GM21447 (cell line): Measurements from ENCODE around the gene DUSP11.
"Not testable (repeated sequence)": the region's sequence is repeated elsewhere in the genome, so short reads cannot be mapped to it uniquely, and the experiment has no call there.

Experiments
- ATAC-seq: cut with Tn5 transposase; IDR thresholded peaks from one replicate; pipeline ENCODE4 v1.9.1; 2021; ENCODE audit not compliant: unreplicated experiment

DUSP11 gene

DNA sequence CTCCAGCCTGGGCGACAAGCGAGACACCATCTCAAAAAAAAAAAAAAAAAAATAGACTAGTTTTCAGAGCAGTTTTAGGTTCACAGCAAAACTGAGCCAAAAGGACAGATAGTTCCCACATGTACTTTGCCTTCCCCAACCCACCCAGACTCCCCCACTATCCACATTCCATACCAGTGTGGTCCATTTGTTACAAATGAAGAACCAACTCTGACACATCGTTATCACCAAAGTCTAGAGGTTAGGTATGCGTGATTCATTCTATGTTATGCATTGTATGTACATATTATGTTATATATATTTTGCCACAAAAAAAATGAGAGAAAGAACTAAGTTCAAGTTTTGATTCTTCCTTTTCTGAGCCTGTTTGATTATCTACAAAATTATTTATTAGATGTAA is 3.5 kb downstream of the DUSP11 start:
- ATAC-seq: no peak

DNA sequence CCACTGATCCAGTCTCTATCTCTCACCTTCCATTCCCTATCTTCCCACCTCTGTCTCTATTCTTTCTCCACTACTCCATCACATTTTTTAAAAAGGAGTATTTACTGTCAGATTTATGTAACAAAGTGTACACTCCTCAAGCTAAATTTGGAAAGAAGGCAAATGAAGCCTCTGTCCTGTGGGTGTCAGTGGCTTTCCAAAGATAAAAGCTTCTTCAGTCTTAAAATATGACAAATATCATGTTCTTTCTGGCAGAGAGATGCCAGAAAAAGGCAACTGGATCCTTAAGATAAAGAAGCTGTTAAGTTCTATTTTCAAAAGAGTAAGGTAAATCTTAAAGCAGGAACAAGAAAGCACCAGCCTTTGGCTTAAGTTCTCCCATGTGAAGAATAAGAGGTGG is 7.1 kb downstream of the DUSP11 start:
- no peak for ATAC-seq

DNA sequence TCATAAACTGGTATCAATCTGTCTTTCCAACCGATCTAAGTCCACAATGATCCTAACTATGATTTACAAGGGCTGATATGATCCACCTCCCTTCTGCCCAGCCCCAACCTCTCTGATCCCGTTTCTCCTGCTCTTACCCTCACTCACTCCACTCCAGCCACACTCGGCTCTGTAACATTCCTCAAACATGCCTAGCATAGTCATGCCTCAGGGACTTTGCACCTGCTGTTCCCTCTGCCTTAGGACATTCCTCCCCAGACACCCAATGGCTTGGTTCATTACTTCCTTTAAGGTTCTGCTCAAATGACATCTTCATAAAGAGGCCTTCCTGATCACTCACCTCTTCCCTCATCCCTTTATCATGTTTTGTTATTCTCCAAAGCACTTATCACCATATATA is 9.2 kb downstream of the DUSP11 start:
- no peak for ATAC-seq

DNA sequence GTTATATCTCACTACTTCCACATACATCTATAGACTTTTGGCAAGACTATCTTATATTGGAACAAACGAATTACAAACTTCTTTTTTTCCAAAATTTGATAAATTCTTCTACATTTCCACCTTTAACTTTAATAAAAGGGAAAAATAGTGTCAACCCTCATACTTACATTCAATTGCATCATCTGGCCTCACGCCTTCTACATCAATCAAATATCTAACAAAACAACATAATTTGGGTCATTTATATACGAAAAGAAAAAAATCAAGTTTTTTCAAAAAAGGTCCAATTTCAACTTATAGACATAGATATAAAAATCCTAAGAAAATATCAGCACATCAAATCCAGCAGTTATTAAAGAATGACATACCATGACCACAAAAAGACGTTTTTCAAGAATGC is 12.9 kb downstream of the DUSP11 start:
- ATAC-seq: no peak

DNA sequence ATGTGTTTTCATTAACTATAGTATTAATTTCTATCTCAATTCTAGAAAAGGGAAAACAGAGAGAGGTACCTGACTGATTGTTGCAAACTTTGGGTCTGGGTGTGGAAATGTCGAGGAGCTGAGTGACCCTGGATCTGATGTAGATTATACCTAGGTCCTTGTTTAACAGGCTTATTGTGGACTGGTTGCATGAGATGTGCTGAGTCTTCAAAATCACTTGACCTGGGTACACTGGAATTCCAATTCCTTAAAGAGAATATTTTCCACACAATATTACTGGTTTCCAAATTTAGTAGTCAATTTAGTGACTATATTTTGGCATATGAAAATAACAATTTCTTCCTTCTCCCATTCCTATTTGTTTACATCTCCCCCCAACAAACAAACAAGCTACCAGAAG is 13.6 kb downstream of the DUSP11 start:
- ATAC-seq: no peak

DNA sequence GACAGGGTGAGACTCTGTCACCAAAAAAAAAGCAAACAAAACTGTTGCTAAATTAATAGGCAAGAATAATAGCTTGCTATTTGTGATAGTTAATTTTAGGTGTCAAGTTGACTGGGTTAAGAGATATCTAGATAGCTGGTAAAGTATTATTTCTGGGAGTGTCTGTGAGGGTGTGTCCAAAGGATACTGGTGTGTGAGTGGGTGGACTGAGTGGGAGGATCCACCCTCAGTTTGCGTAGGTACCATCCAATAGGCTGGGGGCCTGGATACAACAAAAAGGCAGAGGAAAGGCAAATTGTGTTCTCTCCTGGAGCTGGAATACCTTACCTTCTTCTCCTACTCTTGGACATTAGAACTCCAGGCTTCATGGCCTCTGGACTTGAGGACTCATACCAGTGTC is 15.0 kb downstream of the DUSP11 start:
- no peak for ATAC-seq

DNA sequence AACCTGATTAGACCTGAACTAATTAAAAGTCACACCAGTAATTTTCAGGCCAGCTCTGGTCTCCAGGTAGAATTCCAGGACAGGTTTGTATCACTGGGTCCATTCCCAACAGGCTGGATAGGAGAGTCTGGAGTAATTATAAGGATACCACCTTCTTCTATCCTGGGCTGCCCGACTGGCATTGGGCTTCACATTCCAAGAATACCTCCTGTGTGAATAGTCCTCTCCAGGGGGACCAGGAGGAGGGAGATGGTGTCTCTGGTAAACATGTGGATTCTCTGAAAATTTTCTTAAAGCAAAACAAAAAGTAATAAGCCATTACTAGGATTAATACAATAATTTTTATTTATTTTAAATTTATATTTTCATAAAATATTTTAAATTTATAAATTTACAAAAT is 17.3 kb downstream of the DUSP11 start:
- ATAC-seq: no peak

DNA sequence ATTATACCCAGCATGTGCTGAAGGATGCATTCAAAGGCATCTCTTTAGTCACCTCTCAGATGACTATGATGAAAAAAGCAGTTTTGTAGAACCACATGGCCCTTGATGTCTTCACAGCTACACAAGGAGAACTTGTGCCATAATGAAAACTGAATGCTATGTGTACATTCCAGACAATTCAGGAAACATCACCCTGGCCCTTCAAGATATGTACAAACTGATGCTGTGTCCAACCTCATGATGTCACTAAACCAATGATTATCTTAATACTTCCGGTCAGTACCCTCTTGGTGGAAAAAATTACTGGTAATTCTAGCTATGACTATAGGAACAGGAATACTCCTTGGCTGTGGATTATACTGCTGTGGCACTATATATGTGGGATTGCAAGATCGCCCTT is 20.0 kb downstream of the DUSP11 start:
- ATAC-seq: no peak

DNA sequence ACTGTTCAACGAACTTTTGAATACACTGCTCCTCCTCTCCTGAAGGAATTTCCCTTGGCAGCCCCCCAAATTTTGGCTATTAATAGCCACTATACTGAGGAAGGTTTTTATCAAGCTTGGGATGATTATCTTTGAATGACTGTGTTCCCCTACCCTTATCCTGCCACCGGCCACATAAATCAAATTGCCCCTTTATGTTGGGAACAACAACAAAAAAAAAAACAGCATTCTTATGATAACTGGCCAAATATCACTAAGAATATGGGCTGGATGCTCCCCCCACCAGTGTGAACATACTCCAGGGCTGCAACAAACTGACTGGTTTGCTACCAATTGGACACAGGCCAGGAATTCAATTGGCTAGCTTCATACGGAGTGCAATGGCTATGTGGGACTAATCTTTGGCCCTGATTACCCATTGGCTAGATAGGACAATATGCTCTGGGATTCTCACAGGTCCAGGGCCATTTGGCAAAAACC is 20.6 kb downstream of the DUSP11 start:
- ATAC-seq: no peak

DNA sequence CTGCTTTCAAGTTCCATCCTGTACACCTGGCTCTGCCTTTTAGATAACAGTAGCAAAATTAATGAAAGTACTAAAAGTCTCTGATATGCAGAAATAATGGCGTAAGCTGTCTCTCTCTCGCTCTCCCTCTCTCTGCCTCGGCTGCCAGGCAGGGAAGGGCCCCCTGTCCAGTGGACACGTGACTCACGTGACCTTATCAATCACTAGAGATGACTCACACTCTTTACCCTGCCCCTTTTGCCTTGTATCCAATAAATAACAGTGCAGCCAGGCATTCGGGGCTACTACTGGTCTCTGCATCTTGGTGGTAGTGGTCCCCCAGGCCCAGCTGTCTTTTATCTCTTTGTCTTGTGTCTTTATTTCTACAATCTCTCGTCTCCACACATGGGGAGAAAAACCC is 25.6 kb downstream of the DUSP11 start:
- ATAC-seq: not testable (repeated sequence)

DNA sequence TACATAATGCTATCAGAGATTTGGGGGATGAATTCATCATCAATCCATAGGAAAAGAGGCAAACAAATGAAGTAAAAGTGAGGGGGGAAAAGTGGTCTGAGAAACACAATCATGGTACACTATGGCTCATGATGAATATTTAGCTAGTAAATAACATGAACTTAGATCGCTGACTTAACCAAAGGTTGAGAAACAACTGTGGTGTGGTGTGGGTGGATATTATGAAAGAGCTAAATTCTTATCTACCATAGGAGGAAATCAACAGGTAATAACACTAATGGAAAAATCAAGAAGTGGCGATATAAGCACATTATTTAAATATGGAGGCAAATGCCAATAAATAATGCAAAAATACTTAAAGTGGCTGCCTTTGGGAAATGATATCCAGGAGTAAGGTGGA is 30.6 kb downstream of the DUSP11 start:
- no peak for ATAC-seq

DNA sequence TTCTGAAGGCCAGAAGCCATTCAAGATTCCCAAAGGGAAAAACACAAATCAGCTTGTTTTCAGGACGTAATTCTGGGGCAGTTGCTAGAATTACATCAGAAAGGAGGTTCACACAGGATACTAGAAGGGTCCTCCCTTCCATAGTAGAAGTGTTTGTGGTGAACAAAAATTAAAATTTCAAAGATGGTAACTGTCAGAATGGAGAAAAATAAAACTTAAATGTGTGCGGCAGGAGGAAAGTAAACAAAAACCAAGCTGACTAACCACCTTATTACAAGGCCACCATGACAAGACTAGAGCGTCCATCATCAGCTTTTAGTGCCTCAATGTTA is 33.1 kb downstream of the DUSP11 start:
- ATAC-seq: no peak

DNA sequence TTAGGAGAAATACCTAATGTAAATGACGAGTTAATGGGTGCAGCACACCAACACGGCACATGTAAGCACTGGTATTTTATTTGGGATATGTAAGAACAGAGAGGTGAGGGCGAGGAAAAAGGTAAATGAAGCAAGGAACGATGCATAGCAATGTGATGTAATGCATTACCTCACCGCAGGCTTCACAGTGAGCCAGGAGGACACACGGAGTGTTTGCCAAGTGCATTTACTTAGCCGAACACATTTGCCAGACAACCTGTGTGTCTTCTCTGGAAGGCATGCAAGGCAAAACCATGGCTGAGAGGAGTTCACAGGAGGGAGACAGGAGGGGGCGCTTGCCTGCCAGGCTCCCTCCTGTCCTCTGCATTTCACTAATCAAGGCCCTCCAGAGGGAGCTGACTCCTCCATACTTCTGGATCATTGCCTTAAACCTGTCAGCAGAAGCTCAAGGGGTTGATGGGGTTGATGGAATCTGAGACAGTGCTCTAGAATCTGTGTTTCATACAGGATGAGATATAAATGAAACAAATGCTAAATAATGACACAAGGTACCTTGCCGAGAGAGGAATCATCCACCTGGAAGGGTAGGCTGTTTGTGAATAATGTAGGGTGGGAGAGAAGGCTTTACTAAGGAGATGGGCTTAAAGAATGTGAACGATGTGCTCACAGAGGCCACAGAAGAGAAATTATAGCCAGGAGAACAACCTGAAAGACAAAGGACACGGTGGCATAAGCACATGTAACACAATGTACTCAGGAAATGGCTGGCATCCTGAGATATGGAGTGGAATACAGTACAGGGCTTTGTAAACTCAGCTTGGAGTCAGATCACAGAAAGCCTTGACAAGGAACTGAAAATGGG is 33.7 kb downstream of the DUSP11 start:
- ATAC-seq: no peak

DNA sequence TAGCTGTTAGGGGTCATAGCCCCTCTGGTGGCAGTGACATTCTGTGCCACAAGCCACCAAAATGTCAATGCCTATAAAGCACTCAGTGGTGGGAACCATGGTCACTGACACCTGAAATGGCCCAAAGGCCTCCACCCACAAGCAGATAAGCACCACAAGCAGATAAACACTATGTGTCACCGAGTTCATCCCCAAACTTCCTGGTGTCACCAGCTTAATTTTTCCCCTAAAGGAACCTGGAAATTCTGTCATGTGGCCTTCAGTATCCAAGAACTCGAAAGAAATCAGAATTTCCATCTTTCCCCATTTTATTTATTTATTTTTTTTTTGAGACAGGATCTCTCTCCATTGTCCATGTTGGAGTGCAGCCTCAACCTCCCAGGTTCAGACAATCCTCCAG is 39.1 kb downstream of the DUSP11 start:
- ATAC-seq: no peak

DNA sequence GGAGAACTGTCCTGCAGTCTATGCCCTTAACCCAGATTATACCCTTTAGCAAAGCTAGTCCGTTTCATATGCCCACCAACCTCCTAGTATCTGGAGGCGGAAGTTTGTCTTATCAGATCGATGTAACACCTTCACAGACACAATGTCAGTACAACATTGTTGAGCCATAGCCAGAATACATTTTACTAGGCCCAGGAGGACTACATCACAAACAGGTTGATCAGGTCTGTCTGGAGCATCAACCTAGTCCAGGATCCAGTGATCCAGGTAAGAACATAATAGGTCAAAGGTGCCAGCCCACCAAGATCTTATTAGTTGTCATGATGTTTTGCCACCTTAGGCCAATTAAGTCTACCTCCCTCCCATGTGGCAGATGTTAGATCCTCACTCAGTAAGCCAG is 40.8 kb downstream of the DUSP11 start:
- ATAC-seq: no peak

DNA sequence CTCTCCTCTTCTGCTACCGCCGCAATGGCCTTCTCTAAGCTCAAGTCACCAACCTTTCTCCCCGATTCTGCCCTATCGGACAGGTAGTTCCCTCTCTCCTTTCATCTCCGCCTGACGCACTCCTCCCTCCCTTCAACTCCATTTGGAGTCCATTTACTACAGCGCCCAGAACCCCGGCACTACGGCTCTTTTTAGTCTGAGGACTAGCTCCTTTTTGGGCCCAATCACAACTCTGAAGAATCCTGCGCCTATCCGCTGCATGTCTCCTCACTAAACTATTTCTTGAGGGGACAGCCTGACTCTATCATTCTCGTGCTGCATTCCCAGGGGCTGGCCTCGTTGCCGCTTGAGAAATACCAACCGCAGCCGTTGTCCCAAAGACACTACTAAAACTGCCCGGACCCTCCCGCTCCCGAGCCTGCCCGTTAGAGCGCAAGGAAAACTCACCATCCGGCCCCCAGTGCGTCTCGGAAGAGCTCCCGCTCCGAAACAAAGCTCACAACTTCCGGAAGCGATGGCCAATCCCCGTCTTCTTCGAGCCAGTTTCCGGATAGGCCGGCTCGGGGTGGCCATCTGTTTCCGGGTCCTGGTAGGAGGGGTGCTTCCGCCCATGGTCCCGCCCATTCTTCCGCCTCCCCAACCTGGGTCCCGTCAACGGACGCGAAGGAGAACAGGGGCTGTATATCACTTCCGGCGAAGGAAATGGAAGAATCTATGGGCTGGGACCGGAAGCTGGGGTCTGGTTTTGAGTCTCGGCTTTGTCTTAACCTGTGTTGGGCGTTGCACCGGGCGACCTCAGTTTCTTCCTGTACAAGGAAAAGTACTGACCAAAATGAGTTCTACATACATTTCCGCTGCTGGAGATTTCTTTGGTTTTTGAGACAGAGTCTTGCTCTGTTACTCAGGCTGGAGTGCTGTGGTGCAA is 42.8 kb downstream of the DUSP11 start, which contains the start of gene TPRKB:
Gene TPRKB, minus strand, starts transcription at position 491 of the 925 bp plus-strand sequence. CDS start 2,776 bp downstream, outside the sequence.
- ATAC-seq: peak; percentile 95

DNA sequence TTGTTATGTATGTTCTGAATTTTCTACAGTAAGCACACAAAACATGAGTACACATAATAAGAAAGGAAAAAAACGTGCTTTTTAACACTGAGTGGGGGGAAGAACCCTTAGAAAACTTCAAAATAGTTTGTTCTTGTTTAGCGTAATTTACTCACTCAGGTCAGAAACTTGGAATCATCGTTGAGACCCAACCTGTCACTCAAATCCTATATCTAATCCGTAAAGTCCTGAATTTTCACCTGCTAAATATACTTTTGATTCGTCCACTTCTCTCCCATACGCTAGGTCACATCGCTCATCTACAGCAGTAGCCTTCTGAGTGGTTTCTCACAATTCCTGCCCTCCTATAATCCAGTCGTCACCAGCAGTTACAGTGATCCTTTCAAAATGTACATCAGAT is 43.5 kb downstream of the DUSP11 start:
- no peak for ATAC-seq

DNA sequence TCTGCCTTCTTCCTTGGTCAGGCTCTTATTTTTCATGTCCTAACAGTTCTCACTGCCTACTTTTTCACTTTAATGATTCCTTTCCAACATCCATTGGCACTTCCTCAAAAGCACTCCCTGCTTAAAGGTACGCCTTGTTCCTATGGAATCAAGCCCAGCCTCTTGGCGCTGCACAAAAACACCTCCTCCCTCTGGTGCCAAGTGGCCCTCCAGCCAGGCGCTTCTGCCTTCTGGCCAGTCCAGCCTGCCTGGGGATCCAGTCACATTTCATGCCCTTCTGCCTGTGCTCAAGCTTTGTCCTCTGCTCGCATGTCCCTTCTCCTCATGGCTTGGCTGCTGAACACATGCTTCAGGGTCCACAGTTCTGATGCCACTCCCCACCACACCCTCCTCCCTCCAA is 49.1 kb downstream of the DUSP11 start:
- ATAC-seq: no peak

DNA sequence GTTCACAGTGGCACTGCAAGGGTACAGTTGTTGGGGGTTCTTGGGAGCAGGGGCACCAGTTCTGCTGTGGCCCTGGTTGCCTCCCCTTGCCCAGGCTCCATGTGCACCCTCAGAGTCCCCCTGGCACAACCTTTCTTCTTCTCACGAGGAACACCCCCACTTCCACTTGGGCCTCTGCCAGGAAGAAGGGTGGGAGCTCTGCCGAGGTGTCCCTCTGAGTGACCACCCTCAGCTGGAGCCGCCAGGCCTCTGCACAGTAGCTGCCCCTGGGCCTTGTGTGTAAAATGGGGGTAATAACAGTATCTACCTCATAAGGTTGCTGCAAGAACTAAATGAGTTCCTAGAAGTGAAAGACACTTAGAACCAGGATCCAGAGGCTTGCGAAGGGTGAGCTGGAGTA is 51.2 kb downstream of the DUSP11 start:
- ATAC-seq: no peak

DNA sequence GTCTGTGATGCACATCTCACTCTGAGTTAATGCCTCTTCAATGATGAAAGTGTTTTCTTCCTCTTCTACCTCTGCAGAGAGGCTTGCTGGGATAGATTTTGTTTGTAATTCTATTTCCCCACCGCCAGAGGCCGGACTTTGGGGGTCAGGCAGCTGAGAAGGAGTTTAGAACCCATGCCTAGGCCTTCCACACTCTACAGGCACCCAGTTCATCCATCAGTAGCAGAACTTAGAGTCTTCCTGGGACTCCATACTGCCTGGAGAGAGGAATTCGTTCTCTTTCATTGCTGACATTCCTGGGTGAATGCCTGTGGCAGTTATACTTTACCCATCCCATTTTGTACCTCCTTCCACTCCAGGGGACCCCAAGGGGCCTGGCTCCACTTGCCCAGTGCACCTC is 51.9 kb downstream of the DUSP11 start:
- ATAC-seq: no peak

DNA sequence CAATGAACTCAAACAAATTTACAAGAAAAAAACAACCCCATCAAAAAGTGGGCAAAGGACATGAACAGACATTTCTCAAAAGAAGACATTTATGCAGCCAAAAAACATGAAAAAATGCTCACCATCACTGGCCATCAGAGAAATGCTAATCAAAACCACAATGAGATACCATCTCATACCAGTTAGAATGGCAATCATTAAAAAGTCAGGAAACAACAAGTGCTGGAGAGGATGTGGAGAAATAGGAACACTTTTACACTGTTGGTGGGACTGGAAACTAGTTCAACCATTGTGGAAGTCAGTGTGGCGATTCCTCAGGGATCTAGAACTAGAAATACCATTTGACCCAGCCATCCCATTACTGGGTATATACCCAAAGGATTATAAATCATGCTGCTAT is 53.2 kb downstream of the DUSP11 start:
- ATAC-seq: not testable (repeated sequence)
